Measurements from ENCODE around the gene TAS2R60. TPM values are rescaled to one million over a fixed set of nuclear protein-coding genes. Genes with fewer than 3 reads are reported as not detected.

Gene TAS2R60
- total RNA-seq, 1 experiment from 2014 or later: not detected

- Histone ChIP-seq H3K23ac (ENCODE audit: insufficient read length, low read depth, low read length) (no peak overlapping the region), H2AFZ (ENCODE audit: low read length) (no peak overlapping the region), H4K5ac (ENCODE audit: insufficient read length, low read depth, low read length) (no peak overlapping the region), H3K14ac (ENCODE audit: insufficient read depth, low read length) (no peak overlapping the region), H3K56ac (ENCODE audit: insufficient read length, low read depth, low read length) (no peak overlapping the region), H2BK15ac (ENCODE audit: low read depth, low read length) (no peak overlapping the region), H3K4me2 (ENCODE audit: insufficient read depth, insufficient read length, low read length) (no peak overlapping the region), H3K27me3 (ENCODE audit: insufficient read depth, low read length) (no peaks in the 10 kb centered on the region), H3K27ac (ENCODE audit: insufficient read length, low read depth, low read length) (no peak overlapping the region), H3K18ac (ENCODE audit: insufficient read length, low read depth, low read length) (no peak overlapping the region), H2BK5ac (ENCODE audit: insufficient read length, low read length) (no peak overlapping the region), H3K9ac (ENCODE audit: extremely low read depth, insufficient read length, low read length) (no peak overlapping the region), H3K79me1 (ENCODE audit: insufficient read depth, low read depth, low read length, poor library complexity, severe bottlenecking) (no peaks in the 10 kb centered on the region), H3K9me3 (ENCODE audit: control insufficient read depth, low read depth, low read length) (no peaks in the 10 kb centered on the region), H2BK120ac (ENCODE audit: low read depth, low read length, poor library complexity, severe bottlenecking) (no peak overlapping the region), H3K79me2 (ENCODE audit: insufficient read depth, low read length) (no peaks in the 10 kb centered on the region), H4K20me1 (ENCODE audit: control insufficient read depth, insufficient read depth, insufficient read length) (no peaks in the 10 kb centered on the region), H2AK5ac (ENCODE audit: insufficient read length, low read length) (no peak overlapping the region), H3K4ac (ENCODE audit: low read depth, low read length) (no peak overlapping the region), H3T11ph (ENCODE audit: low read length) (no peak overlapping the region), H2BK12ac (ENCODE audit: insufficient read length, low read depth, low read length) (no peak overlapping the region), H3K23me2 (ENCODE audit: insufficient read length, low read depth, low read length, poor library complexity, severe bottlenecking) (no peaks in the 10 kb centered on the region), H3K4me1 (ENCODE audit: insufficient read depth, low read length) (no peaks in the 10 kb centered on the region), H4K8ac (replicated peaks; ENCODE audit: insufficient read length, low read depth, low read length) (no peak overlapping the region), H2BK20ac (ENCODE audit: low read depth, low read length, poor library complexity, severe bottlenecking) (no peak overlapping the region), H4K91ac (ENCODE audit: insufficient read length, low read depth, low read length) (no peak overlapping the region)
- no peak for DNase-seq
- H3K9me3 Mint-ChIP-seq: no peaks in the 10 kb centered on the region
- H3K36me3 Mint-ChIP-seq (ENCODE audit: insufficient read depth in 1 of 3, low read depth in 3 of 3): no peaks in the 10 kb centered on the region
- TF ChIP-seq CTCF (conservative IDR thresholded peaks at IDR 0.05): no peak
- WGBS (ENCODE audit: extremely low coverage, insufficient read length, low lambda C conversion rate): no CpG with 5 or more reads among the region's 1 CpG
- H3K4me1 Mint-ChIP-seq: no peaks in the 10 kb centered on the region
- H3K4me3 Mint-ChIP-seq: no peak overlapping the region
- H3K27me3 Mint-ChIP-seq (ENCODE audit: low read depth): no peaks in the 10 kb centered on the region; the same call in 1 of the 2 replicates
- H3K27ac Mint-ChIP-seq: no peak overlapping the region
Observed at GRCh38 chr7:143444785-143445184, 1.5 kb downstream of the TAS2R60 start.
